HG03378 (cell line): ENCODE results near the gene UVRAG.
"Not testable (repeated sequence)": the region's sequence is repeated elsewhere in the genome, so short reads cannot be mapped to it uniquely, and the experiment has no call there.

Experiments
- ATAC-seq: cut with Tn5 transposase; IDR thresholded peaks from one replicate; pipeline ENCODE4 v1.9.1; 2021; ENCODE audit warnings: mild to moderate bottlenecking, moderate library complexity; ENCODE audit not compliant: unreplicated experiment

The UVRAG gene

DNA sequence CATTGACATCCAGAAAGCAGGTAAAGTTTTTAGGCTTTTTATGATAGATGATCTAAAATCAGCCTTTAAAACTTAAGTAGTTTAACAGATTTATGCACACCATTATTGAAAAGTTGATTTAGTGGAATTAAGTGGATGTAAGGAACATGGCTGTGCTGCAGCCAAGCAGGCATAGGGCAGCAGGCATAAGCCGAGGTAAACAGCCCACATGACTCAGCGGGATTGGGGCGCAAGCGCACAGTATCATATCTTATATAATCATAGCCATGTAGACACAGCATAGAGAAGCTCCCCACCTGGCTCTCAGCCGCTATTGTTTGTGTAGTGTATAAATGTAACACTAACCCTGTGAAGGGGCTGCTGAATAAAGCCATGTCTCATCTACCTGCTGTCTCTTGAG, 233.8 kb downstream of the UVRAG start:
- no peak for ATAC-seq

DNA sequence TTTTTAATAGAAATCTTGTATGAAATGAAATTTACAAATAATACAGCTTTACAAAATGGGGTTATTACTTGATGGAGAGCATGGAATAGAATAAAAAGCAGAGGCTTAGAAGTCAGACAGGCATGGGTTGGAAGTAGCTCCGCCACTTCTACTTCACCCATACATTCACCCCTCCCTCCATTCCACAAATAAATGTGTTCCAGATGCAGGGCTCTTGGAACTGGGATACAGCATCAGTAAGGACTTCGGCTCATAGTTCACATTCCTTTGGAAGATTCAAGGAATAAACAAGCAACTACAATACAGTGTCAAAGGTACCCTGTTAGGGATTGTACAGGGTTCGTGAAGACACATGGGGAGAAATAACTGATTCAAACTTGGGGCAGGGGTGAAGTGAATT, 234.5 kb downstream of the UVRAG start:
- no peak for ATAC-seq

DNA sequence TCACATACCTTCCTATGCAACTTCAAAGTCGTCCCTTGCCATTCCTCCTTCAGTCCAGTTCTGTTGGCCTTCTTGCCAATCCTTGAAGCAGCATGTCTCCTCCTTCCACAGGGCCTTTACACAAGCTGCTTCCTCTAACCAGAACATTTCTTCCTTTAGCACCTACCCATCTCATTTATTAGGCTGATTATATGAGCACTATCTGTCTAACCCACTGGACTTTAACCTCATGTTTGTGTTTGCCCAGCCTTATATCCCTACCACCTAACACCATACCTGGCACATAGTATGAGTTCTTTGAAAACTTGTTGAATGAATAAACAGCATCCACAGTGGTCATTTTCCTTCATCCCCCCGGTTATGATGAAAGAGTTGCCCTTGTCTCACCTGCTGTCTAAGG, 236.9 kb downstream of the UVRAG start:
- no peak for ATAC-seq

DNA sequence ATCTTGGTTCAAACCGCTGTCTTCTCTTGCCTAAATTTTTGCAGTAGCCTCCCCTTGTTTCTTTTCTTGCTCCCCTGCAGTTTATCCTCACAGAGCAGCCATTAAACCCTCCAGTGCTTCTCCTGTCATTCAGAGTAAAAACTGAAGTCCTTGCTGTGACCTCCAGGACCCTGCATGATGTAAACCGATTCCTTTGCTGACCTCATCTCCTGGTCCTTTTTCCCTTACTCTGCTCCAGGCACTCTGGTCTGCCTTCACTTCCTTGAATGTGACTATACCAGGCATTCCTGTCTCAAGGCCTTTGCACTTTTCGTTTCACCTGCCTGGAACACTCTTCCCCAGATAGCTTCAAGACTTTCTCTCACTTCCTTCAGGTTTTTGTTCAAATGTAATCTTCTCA, 239.3 kb downstream of the UVRAG start:
- no peak for ATAC-seq

DNA sequence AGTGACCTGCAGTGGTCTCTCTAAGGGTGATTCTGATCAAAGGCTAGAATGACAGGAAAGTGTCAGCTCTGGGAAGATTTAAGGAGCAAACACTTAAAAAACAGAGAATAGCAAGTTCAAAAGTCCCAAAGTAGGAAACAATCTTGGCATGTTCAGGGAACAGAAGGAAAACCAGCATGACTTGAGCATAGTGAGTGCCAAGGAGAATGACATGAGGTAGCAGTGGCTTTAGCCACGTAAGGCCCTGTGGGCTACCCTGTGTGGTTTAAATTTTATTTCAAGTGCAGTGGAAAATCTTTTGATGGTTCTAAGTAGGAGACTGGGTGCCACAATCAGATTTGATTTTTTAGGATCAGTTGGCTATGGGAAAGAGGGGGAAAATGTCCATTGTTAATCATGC, 241.9 kb downstream of the UVRAG start:
- no peak for ATAC-seq

DNA sequence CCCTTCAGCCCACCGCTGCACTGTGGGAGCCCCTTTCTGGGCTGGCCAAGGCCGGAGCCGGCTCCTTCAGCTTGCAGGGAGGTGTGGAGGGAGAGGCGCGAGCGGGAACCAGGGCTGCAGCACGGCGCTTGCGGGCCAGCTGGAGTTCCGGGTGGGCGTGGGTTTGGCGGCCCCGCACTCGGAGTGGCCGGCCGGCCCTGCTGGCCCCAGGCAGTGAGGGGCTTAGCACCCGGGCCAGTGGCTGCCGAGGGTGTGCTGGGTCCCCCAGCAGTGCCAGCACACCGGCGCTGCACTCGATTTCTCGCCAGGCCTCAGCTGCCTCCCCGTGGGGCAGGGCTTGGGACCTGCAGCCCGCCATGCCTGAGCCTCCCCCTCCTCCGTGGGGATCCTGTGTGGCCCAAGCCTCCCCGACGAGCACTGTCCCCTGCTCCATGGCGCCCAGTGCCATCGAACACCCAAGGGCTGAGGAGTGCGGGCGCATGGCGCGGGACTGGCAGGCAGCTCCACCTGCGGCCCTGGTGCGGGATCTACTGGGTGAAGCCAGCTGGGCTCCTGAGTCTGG, 245.5 kb downstream of the UVRAG start:
- ATAC-seq, result not testable (repeated sequence)

DNA sequence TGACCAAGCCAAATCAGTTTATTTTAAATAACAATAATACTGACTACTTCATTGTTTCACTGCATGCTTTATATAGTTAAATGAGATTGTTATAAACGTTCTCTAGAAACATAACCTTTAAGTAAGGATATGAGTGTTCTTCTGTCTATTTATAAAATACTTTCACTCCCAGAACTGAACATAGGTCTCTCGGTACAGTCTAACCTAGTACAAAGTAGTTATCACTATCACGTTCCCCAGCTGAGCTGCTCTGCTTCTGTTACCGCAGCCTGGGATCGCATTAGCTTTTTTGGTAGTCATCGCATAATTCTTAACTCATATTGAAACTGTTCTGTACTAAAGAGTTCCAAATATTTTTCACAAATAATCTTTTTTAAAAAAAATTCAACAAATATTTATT, 247.7 kb downstream of the UVRAG start:
- ATAC-seq, result peak; percentile 94

DNA sequence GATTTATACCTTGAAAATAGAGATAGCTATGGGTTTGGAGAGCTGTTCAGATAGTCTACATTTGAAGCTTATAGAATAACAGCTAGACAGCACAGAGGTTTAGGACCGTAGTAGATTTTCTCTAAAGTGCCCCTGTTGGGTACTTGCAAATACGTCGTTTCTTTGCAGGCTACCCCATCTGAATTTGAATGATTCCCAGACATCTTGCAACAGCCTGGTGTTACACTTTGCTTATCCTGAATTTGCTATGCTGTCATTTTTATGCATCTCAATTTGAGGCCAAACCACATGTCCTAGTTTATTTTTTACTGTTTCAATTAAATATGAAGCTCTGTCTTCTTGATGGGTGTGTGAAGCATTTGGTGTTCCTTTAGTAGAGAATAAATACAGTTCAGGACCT, 249.2 kb downstream of the UVRAG start:
- ATAC-seq, result no peak

DNA sequence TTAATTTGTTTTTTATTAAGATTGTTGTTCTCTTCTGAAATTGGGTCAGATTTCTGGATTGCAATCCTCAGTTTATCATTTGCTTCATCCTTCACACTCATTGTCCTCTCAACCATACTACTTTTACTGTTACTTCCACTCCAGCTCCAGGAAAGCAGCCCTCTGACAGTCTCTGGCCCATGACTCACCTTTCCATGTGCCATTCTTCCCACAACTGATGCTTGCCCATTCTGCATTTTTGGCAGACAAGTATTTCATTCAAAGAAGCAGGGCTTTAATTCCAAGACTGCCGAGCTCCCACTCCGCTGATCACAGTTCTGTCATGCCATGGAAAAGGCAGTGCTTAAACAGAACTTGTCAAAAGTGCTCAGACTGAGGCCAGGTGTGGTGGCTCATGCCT, 252.1 kb downstream of the UVRAG start:
- no peak for ATAC-seq

DNA sequence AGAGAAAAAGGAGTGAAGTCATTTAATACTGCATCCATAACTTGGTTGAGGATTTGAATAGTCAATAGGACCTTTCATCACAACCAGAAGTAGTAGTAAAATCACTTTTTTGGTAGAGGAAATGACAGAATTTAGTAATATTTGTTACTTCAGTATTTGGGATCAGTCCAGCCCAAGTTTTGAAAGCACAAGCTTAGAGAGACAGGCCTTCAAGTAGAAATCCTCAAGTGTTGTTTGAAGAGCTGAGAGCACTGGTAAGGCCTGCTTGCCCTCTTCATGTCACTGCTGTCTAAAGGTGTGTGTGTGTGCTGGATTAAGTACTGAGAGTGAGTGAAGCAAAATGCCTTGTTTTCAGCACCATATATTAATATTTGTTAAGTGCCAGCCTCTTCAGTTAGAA, 254.0 kb downstream of the UVRAG start:
- no peak for ATAC-seq

DNA sequence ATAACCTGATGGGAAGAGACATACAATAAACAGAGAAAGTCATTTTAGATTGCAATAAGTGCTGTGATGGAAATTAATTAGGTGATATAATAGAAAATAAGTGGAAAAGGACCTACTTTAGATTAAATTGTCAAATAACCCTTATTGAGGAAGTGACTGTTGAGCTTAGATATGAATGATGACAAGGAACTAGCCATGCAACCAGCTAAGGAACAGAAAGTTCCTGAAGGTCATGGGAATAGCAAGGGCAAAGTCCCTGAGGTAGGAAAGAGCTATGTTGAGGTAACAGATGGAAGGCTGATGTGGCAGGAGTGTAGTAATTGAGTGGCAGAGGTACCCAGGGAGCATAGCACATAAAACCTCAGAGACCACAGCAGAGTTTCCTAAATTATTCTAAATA, 256.1 kb downstream of the UVRAG start:
- ATAC-seq, result no peak

DNA sequence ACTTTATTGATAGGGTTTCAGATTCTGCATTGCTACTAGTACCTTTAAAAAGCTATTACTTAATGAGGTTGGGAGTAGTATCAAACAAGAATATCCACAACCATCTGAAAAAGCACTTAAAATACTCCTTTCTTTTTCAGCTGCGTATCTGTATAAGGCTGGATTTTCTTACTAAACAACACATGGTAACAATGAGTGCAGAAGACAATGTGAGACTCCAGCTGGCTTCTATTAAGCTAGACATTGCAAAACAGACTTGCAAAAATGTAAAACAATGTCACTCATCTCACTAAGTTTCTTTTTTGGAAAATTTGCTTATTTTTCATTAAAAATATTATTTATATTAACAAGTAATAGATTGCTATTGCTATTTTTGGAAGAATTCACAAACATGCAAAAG, 258.7 kb downstream of the UVRAG start:
- no peak for ATAC-seq

DNA sequence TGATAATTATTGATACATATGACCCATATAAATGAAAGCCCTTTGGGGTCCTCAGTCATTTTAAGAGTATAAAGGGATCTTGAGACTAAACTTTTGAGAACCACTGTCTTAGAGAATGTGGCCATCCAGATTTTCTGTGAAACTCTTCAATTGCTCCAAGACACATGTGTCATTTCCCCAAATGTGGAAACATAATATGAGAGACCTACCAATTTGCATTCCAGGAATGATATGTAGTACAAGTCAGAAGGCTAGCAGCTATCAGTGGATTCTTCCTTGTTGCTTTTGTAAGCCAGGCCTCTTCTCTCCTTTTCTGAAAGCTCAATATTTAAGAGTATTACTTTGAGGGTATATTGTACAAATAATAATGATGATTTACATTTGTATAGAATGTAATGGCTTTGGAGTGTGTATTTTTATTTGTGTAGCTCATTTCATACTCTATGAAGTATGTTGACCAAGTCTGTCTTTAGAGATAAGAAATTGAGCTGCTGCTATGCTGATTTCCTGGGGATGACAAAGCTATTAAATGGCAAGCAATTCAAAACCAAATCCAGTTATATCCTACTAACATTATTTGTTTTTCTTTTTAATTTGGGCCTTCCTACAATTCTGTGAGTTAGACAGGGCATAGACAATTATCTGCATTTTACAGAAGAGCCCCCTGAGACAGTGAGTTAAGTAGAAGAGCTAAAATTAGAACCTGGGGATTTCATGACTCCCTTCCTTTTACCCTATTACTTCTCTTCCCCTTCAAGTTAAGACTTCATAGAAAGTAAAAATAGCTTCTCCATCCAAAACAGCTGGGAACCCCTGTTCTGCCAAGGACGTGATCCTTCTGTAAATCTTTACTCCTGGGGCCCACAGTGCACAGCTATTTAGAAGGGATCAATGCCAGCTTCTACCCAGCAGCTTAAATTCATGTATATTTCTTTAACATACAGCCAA, 259.4 kb downstream of the UVRAG start:
- ATAC-seq, result no peak

DNA sequence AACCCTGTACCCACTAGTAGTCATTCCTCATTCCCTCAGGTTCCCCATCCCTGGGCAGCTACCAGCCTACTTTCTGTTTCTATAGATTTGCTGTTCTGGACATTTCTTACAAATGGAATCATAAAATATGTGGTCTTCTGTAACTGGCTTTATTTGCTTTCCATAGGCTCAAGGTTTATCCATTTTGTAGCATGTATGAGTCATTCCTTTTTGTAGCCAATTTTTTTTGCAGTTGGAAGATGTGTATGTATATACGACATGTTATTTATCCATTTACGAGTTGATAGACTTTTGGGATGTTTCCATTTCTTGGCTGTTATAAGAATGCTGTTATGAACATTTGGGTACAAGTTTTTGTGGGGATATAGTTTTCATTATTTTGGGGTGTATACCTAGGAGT, 260.7 kb downstream of the UVRAG start:
- no peak for ATAC-seq

DNA sequence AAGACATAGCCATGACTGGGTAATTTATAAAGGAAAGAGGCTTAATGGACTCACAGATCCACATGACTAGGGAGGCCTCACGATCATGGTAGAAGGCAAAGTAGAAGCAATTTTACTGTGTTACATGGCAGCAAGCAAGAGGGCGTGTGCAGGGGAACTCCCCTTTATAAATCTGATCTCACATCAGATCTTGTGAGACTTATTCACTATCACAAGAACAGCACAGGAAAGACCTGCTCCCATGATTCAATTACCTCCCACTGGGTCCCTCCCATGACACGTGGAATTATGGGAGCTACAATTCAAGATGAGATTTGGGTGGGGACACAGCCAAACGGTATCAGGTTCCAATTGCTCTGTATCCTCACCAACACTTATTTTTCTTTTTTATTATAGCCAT, 261.2 kb downstream of the UVRAG start:
- ATAC-seq, result not testable (repeated sequence)

DNA sequence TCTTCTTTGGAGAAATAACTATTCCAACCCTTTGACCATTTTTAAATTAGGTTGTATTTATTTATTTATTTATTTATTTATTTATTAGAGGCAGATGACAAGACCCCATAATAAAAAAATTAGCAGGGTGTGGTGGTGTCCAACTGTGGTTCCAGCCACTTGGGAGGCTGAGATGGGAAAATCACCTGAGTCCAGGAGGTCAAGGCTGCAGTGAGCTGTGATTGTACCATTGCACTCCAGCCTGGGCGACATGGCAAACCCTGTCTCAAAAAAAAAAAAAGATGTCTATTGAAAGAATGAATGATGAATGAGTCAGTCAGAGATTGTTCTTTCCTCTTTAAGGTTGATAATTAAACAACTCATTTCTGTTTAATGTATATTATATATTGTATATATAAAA, 261.7 kb downstream of the UVRAG start:
- no peak for ATAC-seq

DNA sequence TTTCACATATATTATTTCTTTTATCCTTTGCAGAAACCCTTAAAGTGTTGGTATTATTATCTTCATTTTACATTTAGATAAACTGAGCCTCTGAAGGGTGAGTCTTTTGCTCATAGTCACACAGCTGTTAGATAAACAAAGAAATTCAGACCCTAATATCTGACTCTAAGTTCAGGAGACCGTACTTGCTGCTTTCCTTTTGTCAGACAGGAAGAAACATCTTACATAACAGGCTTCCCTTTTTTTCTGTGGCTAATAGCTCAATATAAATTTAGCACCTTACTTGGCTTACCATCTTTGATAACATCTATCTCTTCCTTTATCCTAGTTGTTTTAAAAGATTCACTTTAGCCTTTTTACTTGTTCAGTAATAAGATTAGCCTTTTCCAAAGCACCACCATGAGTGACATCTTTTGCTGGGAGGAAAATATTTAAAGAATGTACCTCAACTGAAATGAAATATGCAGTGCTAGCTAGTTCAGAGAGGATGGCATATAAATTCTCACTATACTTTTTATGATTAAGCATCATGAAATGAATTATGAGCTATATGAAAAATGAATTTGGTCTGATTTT, 262.7 kb downstream of the UVRAG start:
- ATAC-seq, result no peak

DNA sequence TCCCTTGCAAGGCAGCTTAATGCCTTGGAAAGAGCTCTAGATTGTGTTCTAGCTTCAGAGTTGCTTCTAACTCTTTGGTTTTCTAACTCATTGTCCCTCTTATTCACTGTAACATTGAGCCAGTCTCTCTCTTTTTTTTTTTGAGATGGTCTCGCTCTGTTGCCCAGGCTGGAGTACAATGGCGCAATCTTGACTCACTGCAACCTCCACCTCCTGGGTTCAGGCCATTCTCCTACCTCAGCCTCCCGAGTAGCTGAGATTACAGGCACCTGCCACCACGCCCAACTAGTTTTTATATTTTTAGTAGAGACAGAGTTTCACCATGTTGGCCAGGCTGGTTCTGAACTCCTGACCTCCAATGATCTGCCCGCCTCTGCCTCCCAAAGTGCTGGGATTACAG, 266.1 kb downstream of the UVRAG start:
- not testable (repeated sequence) for ATAC-seq

DNA sequence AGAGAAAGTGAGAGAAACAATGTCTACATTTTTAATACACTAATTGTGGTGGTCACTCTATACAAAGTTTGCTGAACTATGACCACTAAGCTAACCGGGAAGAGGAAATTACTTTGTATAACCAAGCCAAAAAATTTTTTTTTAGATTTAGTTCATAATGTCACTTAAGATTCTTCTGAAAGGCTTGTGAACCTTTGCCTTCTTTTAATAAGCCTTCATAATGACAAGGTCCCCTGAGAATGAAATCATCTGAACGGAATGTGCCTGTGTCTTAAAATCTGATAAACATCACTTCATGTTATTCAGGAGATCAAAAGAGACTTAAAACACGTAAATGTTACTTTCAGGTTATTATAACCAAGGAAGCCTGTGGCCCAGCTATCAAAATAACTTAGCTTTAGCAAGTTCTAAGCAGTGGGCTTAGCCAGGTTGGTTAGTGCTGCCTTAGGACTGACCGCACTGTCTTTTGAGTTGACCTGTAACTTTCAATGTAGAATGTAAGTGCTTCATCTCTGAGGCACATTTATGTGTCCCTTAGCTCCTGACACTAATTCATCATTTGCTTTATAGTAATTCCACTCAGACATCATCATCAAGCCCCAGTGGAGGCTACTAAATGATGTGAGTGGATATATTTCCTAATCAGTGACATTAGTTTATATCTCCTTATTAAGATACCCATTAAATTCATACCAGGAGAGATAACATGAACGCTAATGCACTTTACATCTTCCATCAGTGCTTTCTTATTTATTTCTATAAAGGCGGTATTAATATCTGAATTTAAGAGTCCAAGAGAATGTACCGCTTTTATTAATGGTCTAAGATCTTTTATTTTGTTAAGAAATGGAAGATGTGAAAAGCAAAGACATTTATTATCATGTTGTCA, 268.8 kb downstream of the UVRAG start:
- no peak for ATAC-seq

DNA sequence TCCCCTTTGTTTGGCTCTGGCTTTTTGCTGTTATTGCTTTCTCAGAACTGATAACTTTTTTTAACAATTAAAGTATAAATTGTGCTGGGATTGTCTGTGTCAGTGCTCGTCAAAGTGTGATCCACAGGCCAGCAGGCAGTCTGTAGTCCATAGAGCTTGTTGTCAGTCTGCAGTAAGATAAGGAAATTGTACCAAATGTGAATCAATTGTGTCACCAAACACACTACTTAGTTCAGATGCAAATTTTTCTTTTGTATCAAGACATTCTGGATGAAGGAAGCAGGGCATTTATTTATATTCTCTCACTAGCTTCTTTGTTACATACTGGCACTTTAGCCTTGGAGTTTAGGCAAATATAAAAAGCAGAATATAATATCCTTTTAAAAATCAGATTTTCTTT, 270.3 kb downstream of the UVRAG start:
- no peak for ATAC-seq
